DMS114 treated with DMSO at 0.1 percent for 48 hours (cell line): ENCODE data around the gene PLA2G2A.
A peak's percentile ranks its signal among the peaks of the same experiment; 100 is the strongest.

Source experiments
- DNase-seq: peaks from one replicate; lab custom pipeline; 2025; ENCODE audit not compliant: unreplicated experiment; lab: John Stamatoyannopoulos, UW

PLA2G2A gene

DNA sequence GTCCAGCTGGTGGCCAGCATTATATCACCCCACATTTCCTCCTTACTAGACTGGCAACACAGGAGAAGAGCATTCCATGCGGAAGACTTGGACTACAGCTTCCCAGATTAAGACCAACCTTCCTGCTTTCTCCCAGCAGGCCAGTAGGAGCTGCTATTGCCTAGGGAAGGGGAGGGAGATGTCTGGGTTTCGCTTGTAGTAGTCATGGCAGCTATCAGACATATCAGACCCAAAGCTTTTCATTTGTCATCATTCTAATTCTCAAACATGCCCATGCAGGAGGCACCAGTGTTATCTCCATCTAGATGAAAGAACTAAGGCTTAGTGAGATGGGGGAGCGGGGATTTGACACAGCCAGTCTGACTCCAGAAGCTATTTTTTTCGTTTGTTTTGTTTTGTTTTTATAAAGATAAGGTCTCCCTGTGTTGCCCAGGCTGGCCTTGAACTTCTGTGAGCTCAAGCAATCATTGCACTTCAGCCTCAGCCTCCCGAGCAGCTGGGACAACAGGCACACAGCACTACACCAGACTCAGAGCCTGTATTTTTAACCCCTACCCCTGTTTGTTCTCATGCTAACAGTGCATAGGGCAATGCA is 4.5 kb downstream of the PLA2G2A start:
- DNase-seq: peak; percentile 34

DNA sequence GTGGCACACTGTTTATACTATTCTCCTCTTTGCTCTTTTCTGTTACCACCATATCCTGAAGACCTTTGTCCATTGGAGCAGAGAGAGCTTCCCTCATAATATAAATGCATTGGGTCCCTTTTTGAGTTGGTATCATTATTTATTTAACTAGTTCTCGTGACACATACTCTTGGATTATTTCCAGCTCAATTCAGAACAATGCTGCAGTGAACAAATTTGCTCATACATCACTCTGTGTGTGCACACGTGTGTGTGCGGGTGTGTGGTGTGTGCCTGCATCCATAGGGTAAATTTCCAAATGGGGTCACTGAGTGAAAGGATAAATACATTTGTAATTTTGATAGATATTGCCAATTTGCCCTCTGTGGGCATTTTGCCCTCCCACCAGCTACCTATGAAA is 5.8 kb downstream of the PLA2G2A start:
- no peak for DNase-seq

DNA sequence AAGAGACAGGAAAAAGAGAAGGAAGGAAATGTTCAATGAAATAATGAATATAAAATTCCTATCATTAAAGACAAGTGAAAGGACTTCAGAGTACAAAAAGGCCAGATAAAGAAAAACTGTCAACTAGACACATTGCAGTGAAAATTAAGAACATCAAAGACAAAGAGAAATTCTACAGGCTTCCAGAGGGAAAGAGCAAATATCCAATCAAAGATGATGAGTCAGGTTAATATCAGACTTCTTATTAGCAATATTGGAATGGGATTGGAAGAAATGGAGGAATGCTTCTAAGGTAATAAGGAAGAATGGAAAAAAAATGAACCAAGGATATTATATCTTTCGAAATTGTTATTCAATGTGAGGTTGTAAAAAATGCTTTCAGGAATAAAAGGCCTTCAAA is 7.8 kb downstream of the PLA2G2A start:
- no peak for DNase-seq

DNA sequence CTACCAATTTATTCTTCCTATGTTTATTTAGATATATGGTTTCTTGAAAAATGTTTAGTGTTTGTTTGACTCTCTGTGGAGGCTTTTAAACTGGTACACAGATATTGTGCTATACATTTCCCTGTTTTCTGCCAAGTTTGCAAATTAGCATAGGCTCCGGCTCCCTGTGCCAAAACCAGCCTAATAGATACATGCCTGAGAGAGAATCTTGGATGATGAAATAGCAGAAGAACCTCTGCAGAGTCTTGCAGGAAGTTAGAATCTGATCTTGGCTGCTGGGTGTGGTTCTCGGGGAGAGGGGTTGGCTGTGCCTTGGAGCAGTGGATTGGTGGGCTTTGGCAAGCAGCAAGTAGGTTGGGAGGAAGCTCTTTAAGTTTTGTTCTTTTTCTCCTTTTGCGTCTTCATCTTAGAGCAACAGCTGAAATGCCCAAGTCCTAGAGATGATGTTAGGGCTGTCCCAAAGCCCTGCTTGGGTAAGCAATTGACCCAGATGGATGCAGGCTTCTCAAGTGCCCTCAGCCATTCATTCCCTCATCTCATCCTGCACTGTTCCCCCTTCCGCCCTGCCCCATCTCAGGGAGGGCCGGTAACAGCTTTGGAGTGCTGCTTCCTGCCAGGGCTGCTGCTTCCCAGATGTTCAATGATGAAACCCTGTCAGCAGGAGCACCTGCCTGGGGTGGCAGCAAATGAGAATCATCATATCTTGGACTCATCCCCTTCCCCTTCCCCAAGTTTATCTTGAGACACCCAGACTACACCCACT is 9.3 kb downstream of the PLA2G2A start:
- no peak for DNase-seq

DNA sequence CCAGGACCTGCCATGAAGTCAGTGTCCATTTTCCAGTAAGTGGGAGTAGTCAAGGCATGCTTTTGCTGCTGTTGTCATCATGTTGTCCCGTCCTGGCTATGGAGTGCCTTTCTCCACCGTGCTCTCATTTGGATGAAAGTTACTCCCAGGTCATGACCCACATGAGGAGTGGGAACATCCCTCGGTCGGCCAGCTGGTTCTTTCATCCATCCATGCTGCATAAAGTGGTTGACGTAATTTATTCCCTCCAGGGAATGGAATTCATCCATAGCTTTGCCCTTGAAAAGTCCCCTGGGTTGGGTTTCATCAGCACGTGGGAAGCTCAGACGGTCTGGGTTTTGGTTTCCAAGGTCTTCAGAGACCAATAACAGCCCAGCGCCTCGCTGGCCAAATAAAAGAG is 11.6 kb downstream of the PLA2G2A start:
- no peak for DNase-seq

DNA sequence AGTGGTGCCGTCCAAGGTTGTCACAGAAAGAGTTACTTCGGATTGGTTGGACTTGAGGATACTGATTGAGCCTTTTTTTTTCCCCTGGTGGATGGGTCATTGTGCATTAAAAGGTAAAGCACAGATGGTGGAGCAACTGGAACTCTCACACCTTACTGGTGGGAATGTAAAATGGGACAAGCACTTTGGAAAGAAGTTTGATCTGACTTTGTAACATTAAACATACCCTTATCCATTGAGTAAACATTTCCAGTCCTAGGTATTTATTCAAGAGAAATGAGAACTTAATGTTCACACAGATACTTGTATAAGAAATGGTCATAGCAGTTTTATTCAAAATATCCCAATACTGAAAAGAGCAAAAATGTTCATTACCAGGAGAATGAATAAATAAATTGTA is 14.9 kb downstream of the PLA2G2A start:
- DNase-seq: no peak

DNA sequence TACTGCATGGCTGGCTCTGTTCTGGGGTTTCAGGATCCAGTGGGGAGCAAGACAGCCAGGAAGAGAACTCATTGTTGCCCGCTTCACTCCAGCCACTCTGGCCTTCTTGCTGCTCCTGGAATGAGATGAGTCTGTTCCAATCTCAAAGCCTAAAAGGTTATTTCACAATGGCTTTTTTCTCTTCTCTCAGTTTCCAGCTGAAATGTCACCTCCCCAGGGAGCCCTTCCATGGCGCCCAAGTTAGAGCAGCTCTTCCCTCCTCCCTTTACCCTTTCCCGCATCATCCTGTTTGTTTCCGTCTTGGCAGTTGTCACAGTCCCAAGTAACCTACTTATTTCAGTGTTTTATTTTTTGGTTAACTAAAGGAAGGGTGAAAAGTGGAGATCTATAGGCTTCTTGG is 15.8 kb downstream of the PLA2G2A start:
- DNase-seq: no peak

DNA sequence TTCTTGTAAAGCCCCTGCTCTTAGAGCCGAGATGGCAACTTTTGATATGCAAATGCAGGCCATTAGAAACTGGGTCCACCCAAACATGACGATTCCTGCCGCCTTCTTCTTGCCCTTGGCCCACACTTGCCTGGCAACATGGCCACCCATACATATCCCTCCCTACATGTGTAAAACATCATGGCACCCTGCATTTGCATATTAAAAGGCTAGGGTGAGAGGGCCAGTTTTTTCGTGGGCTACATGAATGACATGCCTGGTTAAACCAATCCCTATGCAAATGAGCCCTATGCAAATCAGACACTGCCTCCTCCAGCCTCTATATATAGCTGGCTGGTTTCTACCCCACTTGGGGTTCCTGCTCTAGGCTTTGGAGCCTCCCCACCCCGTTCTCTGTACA is 18.8 kb downstream of the PLA2G2A start:
- DNase-seq: no peak

DNA sequence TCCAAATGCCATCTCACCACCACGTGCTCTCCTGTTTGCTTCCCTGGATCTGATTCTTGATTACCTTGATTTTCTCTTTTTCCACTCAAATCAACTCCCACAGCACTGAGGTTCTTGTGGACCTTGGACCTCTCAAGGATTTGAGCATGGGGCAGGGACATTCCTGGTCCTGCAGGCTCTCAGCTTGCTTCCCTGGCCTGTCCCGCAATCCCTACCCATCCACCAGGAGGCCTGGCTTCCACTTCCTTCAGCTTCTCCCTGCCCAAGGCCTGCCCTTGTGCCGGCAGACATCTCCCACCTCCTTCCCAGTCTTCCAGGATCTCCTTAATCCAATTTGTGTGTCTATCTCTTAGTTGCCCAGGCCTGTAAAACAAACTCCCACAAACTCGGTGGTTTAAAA is 21.6 kb downstream of the PLA2G2A start:
- DNase-seq: no peak

DNA sequence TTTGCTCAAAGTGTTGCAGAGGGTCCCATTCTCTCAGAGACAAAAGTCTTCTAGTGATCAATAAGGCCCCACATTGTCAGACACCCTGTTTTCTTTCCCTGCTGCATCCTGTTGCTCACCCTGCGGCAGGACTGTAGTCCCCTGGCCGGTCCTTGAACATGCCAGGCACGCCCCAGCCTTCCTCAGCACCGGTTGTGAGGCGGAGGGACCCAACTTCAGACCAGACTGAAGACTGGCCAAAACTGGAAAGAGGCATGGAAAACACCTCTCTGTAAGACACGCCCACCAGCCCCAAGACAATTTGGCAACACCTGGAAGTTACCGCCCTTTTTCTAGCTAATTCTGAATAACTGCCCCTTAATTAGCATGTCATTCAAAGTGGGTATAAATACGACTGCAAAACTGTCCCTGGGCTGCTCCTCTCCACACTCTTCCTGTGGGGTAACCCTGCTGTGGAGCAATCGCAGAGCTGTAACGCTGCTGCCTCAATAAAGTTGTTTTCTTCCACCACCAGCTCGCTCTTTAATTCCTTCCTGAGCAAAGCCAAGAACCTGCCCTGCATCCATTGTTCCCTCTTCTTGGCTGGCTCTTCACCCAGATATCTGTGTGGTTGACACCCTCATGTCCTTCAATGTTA is 23.8 kb downstream of the PLA2G2A start:
- no peak for DNase-seq

DNA sequence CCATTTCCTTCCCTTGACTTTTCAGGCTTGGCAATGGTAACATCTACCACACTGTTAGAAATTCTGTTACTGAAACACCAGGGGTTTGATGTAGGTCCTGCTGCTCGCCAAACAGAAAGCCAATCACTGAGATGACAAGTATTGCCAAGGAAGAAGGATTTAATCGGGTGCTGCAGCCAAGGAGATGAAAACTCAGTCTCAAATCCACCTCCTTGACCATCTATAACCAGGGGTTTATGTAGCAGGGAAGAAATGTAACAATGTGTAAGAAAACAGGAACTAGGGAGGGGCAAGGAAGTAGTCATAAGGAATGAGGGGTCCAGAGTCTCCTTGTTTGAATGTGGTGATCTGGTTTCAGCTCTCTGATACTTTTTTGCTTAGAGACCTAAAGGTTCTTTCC is 25.4 kb downstream of the PLA2G2A start:
- DNase-seq: no peak

DNA sequence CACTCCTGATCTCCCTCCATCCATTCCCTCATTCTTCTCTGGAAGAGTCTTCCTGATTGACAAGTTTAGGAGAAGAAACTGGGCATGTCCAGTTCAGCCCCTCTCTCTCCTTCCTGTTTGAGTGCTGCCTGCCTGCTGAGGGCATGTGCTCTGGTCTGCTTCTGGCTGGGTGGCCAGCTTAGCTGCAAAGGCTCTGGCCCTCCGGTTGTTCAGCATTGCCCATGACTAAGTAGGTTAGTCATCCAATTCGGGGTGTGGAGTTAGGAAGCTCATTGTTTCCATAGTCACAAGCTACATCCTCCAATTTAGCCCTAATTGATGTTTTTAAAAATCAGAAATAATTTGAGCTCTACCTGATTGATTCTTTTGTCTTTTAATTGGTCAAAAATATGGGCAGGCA is 30.4 kb downstream of the PLA2G2A start:
- no peak for DNase-seq

DNA sequence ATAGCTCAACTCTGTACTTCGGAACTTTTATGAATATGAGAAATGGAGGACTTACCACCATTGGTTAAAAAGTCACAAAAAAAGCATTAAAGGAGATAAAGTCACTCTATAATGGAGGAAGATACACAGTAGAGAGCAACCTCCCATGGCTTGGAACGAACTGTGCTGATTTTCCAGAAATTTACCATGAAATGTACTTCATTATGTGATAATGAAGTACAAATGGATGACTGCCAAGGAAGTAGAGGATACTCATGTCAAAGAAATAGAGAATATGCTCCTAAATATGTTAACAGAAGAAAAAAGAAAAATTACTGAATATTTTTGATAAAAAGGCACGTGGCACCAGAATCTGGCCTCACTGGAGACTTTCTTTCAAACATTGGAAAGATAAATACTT is 32.4 kb downstream of the PLA2G2A start:
- no peak for DNase-seq

DNA sequence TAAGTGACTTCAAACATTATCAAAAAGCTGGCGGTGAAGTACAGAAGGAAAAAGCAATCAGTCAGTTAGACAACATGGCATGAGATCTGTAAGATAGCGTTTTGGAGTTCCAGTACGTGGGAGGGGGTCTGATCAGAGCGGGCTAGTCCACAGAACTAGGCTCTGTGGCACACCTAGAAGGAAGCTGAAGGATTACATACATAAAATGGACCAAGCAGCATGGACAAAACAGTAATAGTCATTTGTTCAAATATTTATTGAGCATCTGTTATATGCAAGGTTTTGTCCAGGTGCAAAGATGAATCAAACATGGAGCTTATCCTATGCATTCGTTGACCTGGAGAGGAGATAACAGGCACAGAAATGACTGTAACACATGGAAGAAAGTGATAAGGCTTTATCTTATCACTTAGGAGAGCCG is 33.1 kb downstream of the PLA2G2A start:
- no peak for DNase-seq

DNA sequence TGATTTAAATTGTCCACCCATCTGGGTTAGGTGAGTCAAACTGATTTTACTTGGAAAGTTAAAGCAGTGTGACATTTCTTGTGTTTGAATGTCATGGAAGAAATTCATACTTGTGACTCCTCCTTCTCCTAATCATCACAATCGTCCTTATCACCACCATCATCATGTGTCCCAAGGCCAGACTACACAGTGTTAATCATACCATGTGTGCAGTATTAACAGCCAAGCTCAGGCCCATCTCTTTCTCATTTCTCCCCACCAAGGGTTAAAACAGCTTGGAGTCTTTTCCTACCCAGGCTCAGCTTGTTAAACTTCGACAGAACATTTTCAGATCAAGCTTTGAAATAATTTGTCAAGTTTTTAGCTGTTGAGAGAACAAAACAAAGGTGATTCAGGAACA is 33.5 kb downstream of the PLA2G2A start:
- no peak for DNase-seq

DNA sequence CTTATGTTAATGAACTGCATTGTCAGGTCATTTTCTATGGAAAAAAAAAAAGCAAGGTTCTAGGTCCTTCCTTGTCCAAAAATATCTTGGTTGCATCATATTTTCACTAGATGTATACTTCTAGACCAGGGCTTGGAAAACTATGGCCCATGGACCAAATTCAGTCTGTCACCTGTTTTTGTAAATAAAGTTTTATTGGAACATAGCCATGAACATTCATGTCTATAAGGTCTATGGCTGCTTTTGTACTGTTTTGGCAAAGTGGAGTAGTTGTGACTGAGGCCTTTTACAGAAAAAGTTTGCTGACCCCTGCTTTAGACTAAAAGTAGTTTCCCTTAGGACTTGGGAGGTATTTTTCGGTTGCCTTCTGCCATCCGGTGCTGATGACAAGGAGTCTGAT is 36.8 kb downstream of the PLA2G2A start:
- no peak for DNase-seq

DNA sequence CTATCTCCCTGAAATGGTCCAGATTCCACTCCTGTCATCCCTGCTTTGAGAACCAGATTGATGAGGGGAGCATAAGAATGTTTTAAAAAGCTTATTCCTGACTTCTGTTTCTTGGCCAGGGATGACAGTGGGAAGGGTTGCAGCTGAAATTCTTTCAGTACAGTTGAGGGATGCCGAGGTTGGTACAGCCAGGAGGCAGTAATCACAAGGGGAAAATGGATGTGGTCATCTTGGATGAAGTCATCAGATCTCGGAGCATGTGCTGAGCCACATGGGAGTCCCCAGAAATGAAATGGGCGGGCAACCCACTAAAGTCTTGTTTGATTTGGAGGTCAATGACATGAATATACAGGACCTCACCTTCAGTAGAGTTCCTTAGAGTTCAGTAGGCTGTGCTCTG is 37.3 kb downstream of the PLA2G2A start:
- DNase-seq: no peak

DNA sequence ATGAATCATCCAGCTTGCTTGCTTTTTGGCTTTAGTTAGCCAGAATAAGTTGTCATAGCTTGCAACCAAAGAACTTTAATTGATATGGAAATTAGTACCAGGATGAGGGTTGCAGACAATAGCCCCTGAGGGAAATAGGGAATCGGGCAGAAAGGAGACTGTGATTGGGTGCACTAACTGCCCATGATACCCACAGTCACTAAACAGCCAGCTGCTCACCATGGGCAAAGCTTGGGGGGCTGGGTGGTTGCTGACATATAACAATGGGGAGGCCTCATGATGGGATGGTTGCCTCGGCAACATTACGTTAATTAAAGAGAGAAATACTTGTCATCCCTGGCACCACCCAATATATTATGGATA is 38.2 kb downstream of the PLA2G2A start:
- no peak for DNase-seq

DNA sequence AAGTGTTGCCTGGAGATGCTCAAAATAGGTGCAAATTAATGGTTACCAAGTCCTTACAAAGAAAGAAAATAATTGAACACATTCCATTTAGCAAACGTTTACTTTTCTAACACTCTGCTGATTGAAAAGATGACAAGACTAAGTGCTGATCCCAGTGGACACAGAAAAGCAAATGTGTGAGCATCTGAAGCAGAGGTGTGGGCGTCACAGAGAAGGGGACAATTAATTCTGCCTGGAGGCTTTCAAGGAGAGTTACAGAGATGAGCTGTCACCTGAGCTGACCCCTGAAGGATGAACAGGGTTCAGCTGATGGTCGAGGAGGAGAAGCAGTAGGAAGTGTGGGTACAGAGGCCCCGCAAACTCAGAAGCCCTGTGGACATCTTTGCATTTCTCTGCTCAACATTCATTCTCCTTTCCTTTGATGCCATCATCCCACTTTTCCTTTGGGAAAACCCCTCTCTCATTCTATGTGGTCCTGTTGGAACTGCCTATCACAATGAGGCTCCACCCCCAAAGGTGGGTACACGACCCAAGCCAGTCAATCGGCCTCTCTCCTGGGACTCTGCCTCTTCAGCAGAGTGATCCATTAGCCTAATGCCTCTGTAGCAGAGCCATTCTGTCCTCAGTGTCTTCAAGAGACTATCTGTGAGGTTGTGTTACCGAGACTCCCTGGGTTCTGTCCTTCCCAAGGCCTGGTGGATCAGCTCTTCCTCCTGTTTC is 38.8 kb downstream of the PLA2G2A start:
- DNase-seq: no peak

DNA sequence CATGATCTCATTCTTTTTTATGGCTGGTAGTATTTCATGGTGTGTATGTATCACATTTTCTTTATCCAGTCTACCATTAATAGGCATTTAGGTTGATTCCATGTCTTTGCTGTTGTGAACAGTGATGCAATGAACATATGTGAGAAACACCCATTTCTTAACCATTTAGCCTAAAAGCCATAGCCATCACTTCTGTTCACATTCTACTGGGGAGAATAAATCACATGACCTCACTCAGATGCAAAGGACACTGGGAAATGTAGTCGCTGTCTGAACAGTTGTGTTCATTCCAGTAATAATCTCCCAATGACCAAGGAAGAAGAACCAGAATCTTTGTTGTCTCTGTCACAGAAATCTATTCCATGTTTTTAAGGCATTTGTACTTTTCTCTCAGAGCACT is 40.9 kb downstream of the PLA2G2A start:
- DNase-seq: no peak

DNA sequence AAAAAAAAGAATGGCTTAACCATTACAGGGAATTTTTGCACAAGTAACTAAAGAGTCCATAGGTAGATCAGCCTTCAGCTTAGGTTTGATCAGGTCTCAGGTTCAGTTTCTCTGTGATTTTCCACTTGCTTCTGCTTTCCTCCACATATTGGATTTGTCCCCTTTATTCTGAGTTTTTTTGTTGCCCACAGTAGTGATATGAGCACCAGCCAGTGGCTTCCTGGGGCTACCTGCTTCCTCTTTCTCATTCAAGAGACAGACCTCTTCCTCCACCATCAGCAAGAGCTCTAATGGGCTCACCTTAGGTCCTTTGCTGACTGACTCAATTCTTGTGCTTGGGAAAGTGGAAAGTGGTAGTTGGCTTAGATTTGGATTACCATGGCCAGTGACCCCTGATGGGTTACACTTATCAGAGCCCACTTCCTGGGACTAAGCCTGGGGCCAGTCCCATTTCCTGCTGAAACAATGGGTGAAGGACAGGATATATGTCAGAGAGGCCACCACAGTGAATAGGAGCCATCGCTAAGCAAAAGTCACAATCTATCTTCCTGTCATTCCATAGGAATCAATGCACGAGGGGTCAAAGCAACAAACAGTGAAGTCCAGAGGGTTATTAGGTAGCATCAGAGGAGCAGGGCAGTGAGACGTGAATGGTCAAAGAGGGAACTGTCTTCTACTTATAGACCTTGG is 43.2 kb downstream of the PLA2G2A start:
- no peak for DNase-seq
